ENCODE results near the gene KLHL12.

The KLHL12 gene

GRCh38 chr1:202848191-202848542, 78.9 kb downstream of the KLHL12 start:
- no peak overlapping the region for H3K4ac ChIP-seq (ENCODE audit: low read depth in 1 of 2, low read length in 2 of 2)
- H2AFZ ChIP-seq (ENCODE audit: low read depth, low read length), result no peak overlapping the region
- no peak overlapping the region for H2BK120ac ChIP-seq (ENCODE audit: low read depth, low read length)
- no peak overlapping the region for H3K4me3 ChIP-seq (ENCODE audit: insufficient read depth in 1 of 2, low read depth in 1 of 2, low read length in 2 of 2)
- H3K4me1 ChIP-seq (ENCODE audit: control insufficient read depth, insufficient read depth, low read depth, low read length), result peaks cover 2% of the 10 kb centered on the region
- H3K4me2 ChIP-seq (ENCODE audit: low read length, poor library complexity, severe bottlenecking), result no peak overlapping the region
- no peak overlapping the region for H2BK5ac ChIP-seq (ENCODE audit: low read depth, low read length, poor library complexity, severe bottlenecking)
- H3K18ac ChIP-seq (ENCODE audit: low read depth in 1 of 2, low read length in 2 of 2), result no peak overlapping the region
- H4K91ac ChIP-seq (ENCODE audit: low read length), result no peak overlapping the region
- no peak overlapping the region for H4K8ac ChIP-seq (ENCODE audit: low read length)
- no peaks in the 10 kb centered on the region for H3K36me3 ChIP-seq (ENCODE audit: control insufficient read depth in 1 of 2, insufficient read depth in 2 of 2, low read depth in 1 of 2, low read length in 2 of 2)
- no peak overlapping the region for H3K23ac ChIP-seq (ENCODE audit: low read length in 2 of 2)
- no peaks in the 10 kb centered on the region for H3K9me3 ChIP-seq (ENCODE audit: control insufficient read depth, low read length)
- no peak overlapping the region for H3K27ac ChIP-seq (ENCODE audit: low read length, poor library complexity, severe bottlenecking)
- no peak overlapping the region for H2BK12ac ChIP-seq (ENCODE audit: low read length in 2 of 2)
- 54% methylated on average over 2 of the region's 2 CpGs for WGBS
- H3K27me3 ChIP-seq (ENCODE audit: control insufficient read depth in 1 of 2, insufficient read depth in 1 of 2, low read length in 2 of 2), result peaks cover 0 to 31% of the 10 kb centered on the region in 2 experiments
- H2AK5ac ChIP-seq (ENCODE audit: low read length, severe bottlenecking), result no peak overlapping the region
- H3K79me1 ChIP-seq (replicated peaks; ENCODE audit: low read length, poor library complexity, severe bottlenecking), result no peaks in the 10 kb centered on the region
- no peak overlapping the region for H3K9ac ChIP-seq (ENCODE audit: low read length)
- no peak overlapping the region for H2BK15ac ChIP-seq (ENCODE audit: low read depth, poor library complexity, severe bottlenecking)
- H3K14ac ChIP-seq (ENCODE audit: low read length in 2 of 2), result no peak overlapping the region
- no peak for DNase-seq

- DNase-seq, result no peak
- H2BK12ac ChIP-seq (ENCODE audit: low read length in 2 of 2), result no peak overlapping the region
- no peak overlapping the region for H4K91ac ChIP-seq (ENCODE audit: low read length)
- no peak overlapping the region for H3K27ac ChIP-seq (ENCODE audit: low read length, poor library complexity, severe bottlenecking)
- H2AFZ ChIP-seq (ENCODE audit: low read depth, low read length), result no peak overlapping the region
- no peaks in the 10 kb centered on the region for H3K9me3 ChIP-seq (ENCODE audit: control insufficient read depth, low read length)
- no peak overlapping the region for H3K14ac ChIP-seq (ENCODE audit: low read length in 2 of 2)
- H4K8ac ChIP-seq (ENCODE audit: low read length), result no peak overlapping the region
- whole genome bisulfite sequencing, result 71% methylated on average over 6 of the region's 6 CpGs
- H3K4me2 ChIP-seq (ENCODE audit: low read length, poor library complexity, severe bottlenecking), result no peak overlapping the region
- no peak overlapping the region for H3K18ac ChIP-seq (ENCODE audit: low read depth in 1 of 2, low read length in 2 of 2)
- no peaks in the 10 kb centered on the region for H3K79me1 ChIP-seq (replicated peaks; ENCODE audit: low read length, poor library complexity, severe bottlenecking)
- peaks cover 2% of the 10 kb centered on the region for H3K4me1 ChIP-seq (ENCODE audit: control insufficient read depth, insufficient read depth, low read depth, low read length)
- H3K9ac ChIP-seq (ENCODE audit: low read length), result no peak overlapping the region
- peaks cover 0 to 42% of the 10 kb centered on the region in 2 experiments for H3K27me3 ChIP-seq (ENCODE audit: control insufficient read depth in 1 of 2, insufficient read depth in 1 of 2, low read length in 2 of 2)
- no peak overlapping the region for H2BK15ac ChIP-seq (ENCODE audit: low read depth, poor library complexity, severe bottlenecking)
- no peaks in the 10 kb centered on the region for H3K36me3 ChIP-seq (ENCODE audit: control insufficient read depth in 1 of 2, insufficient read depth in 2 of 2, low read depth in 1 of 2, low read length in 2 of 2)
- H2AK5ac ChIP-seq (ENCODE audit: low read length, severe bottlenecking), result no peak overlapping the region
- no peak overlapping the region for H3K23ac ChIP-seq (ENCODE audit: low read length in 2 of 2)
- H3K4ac ChIP-seq (ENCODE audit: low read depth in 1 of 2, low read length in 2 of 2), result no peak overlapping the region
- no peak overlapping the region for H2BK5ac ChIP-seq (ENCODE audit: low read depth, low read length, poor library complexity, severe bottlenecking)
- no peak overlapping the region for H2BK120ac ChIP-seq (ENCODE audit: low read depth, low read length)
- H3K4me3 ChIP-seq (ENCODE audit: insufficient read depth in 1 of 2, low read depth in 1 of 2, low read length in 2 of 2), result no peak overlapping the region
These were observed 82.1 kb downstream of the KLHL12 start for GRCh38 chr1:202844935-202845334.

GRCh38 chr1:202844259-202844658, 82.8 kb downstream of the KLHL12 start:
- H3K9me3 ChIP-seq (ENCODE audit: control insufficient read depth, low read length), result no peaks in the 10 kb centered on the region
- no peak overlapping the region for H3K27ac ChIP-seq (ENCODE audit: low read length, poor library complexity, severe bottlenecking)
- no peak overlapping the region for H2BK5ac ChIP-seq (ENCODE audit: low read depth, low read length, poor library complexity, severe bottlenecking)
- no peak overlapping the region for H3K4me2 ChIP-seq (ENCODE audit: low read length, poor library complexity, severe bottlenecking)
- no peak overlapping the region for H2AFZ ChIP-seq (ENCODE audit: low read depth, low read length)
- H2BK120ac ChIP-seq (ENCODE audit: low read depth, low read length), result no peak overlapping the region
- 92% methylated on average over 5 of the region's 5 CpGs for WGBS
- no peaks in the 10 kb centered on the region for H3K36me3 ChIP-seq (ENCODE audit: control insufficient read depth in 1 of 2, insufficient read depth in 2 of 2, low read depth in 1 of 2, low read length in 2 of 2)
- no peak overlapping the region for H3K23ac ChIP-seq (ENCODE audit: low read length in 2 of 2)
- H3K4me3 ChIP-seq (ENCODE audit: insufficient read depth in 1 of 2, low read depth in 1 of 2, low read length in 2 of 2), result no peak overlapping the region
- peaks cover 0 to 42% of the 10 kb centered on the region in 2 experiments for H3K27me3 ChIP-seq (ENCODE audit: control insufficient read depth in 1 of 2, insufficient read depth in 1 of 2, low read length in 2 of 2)
- no peaks in the 10 kb centered on the region for H3K79me1 ChIP-seq (replicated peaks; ENCODE audit: low read length, poor library complexity, severe bottlenecking)
- no peak overlapping the region for H4K8ac ChIP-seq (ENCODE audit: low read length)
- no peak overlapping the region for H3K9ac ChIP-seq (ENCODE audit: low read length)
- no peak for DNase-seq
- H2AK5ac ChIP-seq (ENCODE audit: low read length, severe bottlenecking), result no peak overlapping the region
- no peak overlapping the region for H3K14ac ChIP-seq (ENCODE audit: low read length in 2 of 2)
- no peak overlapping the region for H2BK12ac ChIP-seq (ENCODE audit: low read length in 2 of 2)
- H3K4ac ChIP-seq (ENCODE audit: low read depth in 1 of 2, low read length in 2 of 2), result no peak overlapping the region
- H2BK15ac ChIP-seq (ENCODE audit: low read depth, poor library complexity, severe bottlenecking), result no peak overlapping the region
- no peak overlapping the region for H3K18ac ChIP-seq (ENCODE audit: low read depth in 1 of 2, low read length in 2 of 2)
- H3K4me1 ChIP-seq (ENCODE audit: control insufficient read depth, insufficient read depth, low read depth, low read length), result peaks cover 2% of the 10 kb centered on the region
- H4K91ac ChIP-seq (ENCODE audit: low read length), result no peak overlapping the region

- Histone ChIP-seq H3K9ac (ENCODE audit: low read length) (no peak overlapping the region), H2BK15ac (ENCODE audit: low read depth, poor library complexity, severe bottlenecking) (no peak overlapping the region)
- WGBS, result 89% methylated on average over 11 of the region's 11 CpGs
These were observed 84.0 kb downstream of the KLHL12 start for GRCh38 chr1:202843081-202843480.

More at GRCh38 chr1:202843081-202843480, 84.0 kb downstream of the KLHL12 start:
- Histone ChIP-seq H3K23ac (ENCODE audit: low read length in 2 of 2) (no peak overlapping the region), H3K4me1 (ENCODE audit: control insufficient read depth, insufficient read depth, low read depth, low read length) (peaks cover 2% of the 10 kb centered on the region), H2BK5ac (ENCODE audit: low read depth, low read length, poor library complexity, severe bottlenecking) (no peak overlapping the region), H2AK5ac (ENCODE audit: low read length, severe bottlenecking) (no peak overlapping the region), H3K27me3 (ENCODE audit: control insufficient read depth in 1 of 2, insufficient read depth in 1 of 2, low read length in 2 of 2) (peaks cover 0 to 34% of the 10 kb centered on the region in 2 experiments), H3K4ac (ENCODE audit: low read depth in 1 of 2, low read length in 2 of 2) (no peak overlapping the region), H3K9me3 (ENCODE audit: control insufficient read depth, low read length) (no peaks in the 10 kb centered on the region), H3K79me1 (replicated peaks; ENCODE audit: low read length, poor library complexity, severe bottlenecking) (no peaks in the 10 kb centered on the region), H4K91ac (ENCODE audit: low read length) (no peak overlapping the region), H3K27ac (ENCODE audit: low read length, poor library complexity, severe bottlenecking) (no peak overlapping the region), H4K8ac (ENCODE audit: low read length) (no peak overlapping the region), H3K14ac (ENCODE audit: low read length in 2 of 2) (no peak overlapping the region), H2AFZ (ENCODE audit: low read depth, low read length) (no peak overlapping the region), H2BK12ac (ENCODE audit: low read length in 2 of 2) (no peak overlapping the region), H3K36me3 (ENCODE audit: control insufficient read depth in 1 of 2, insufficient read depth in 2 of 2, low read depth in 1 of 2, low read length in 2 of 2) (no peaks in the 10 kb centered on the region), H3K18ac (ENCODE audit: low read depth in 1 of 2, low read length in 2 of 2) (no peak overlapping the region), H3K4me2 (ENCODE audit: low read length, poor library complexity, severe bottlenecking) (no peak overlapping the region), H3K4me3 (ENCODE audit: insufficient read depth in 1 of 2, low read depth in 1 of 2, low read length in 2 of 2) (no peak overlapping the region), H2BK120ac (ENCODE audit: low read depth, low read length) (no peak overlapping the region)
- DNase-seq, result no peak

All from mesenchymal stem cell (in vitro differentiated cells and primary cell).